Measurements from ENCODE around the gene CCDC187. TPM values are rescaled to one million over a fixed set of nuclear protein-coding genes. Genes with fewer than 3 reads are reported as not detected.

The CCDC187 gene
- total RNA-seq, 1 experiment from 2014 or later: not detected

GRCh38 chr9:136255166-136255538 lies 48.7 kb downstream of the CCDC187 start:
- TF ChIP-seq CTCF (conservative IDR thresholded peaks at IDR 0.05; ENCODE audit: low read depth, low read length) (no peak), EZH2 (IDR thresholded peaks at IDR 0.05; ENCODE audit: borderline replicate concordance, low read depth, low read length, poor library complexity, severe bottlenecking) (no peak)
- Histone ChIP-seq H3K4me1 (ENCODE audit: insufficient read depth, low read length, poor library complexity, severe bottlenecking) (no peaks in the 10 kb centered on the region), H3K27me3 (replicated peaks; ENCODE audit: insufficient read depth, low read depth, low read length, poor library complexity) (no peaks in the 10 kb centered on the region), H3K27ac (ENCODE audit: low read depth, low read length, poor library complexity, severe bottlenecking) (no peak overlapping the region), H3K36me3 (ENCODE audit: insufficient read depth, low read length, poor library complexity, severe bottlenecking) (no peaks in the 10 kb centered on the region), H3K4me3 (ENCODE audit: low read depth, low read length, poor library complexity, severe bottlenecking) (no peak overlapping the region), H3K9me3 (ENCODE audit: low read depth, low read length, poor library complexity, severe bottlenecking) (no peaks in the 10 kb centered on the region)
- ChIA-PET CTCF (no interaction called here), POLR2A (ENCODE audit: low non-redundant PET) (no interaction called here)
- DNase-seq (ENCODE audit: low spot score): peak; percentile 27
- BruUV-seq (replicated peaks): no TSS peak
- intact Hi-C loops (cut with micrococcal nuclease; ENCODE audit: unreplicated experiment): no loop called here

- no peak for TF ChIP-seq CTCF (conservative IDR thresholded peaks at IDR 0.05; ENCODE audit: low read depth, low read length)
- TF ChIP-seq EZH2 (IDR thresholded peaks at IDR 0.05; ENCODE audit: borderline replicate concordance, low read depth, low read length, poor library complexity, severe bottlenecking): no peak
- intact Hi-C loops (cut with micrococcal nuclease; ENCODE audit: unreplicated experiment): no loop called here
- no TSS peak for BruUV-seq (replicated peaks)
- no peaks in the 10 kb centered on the region for H3K9me3 ChIP-seq (ENCODE audit: low read depth, low read length, poor library complexity, severe bottlenecking)
- no peaks in the 10 kb centered on the region for H3K27me3 ChIP-seq (replicated peaks; ENCODE audit: insufficient read depth, low read depth, low read length, poor library complexity)
- no peaks in the 10 kb centered on the region for H3K4me1 ChIP-seq (ENCODE audit: insufficient read depth, low read length, poor library complexity, severe bottlenecking)
- ChIA-PET POLR2A (ENCODE audit: low non-redundant PET) (no interaction called here), CTCF (no interaction called here)
- no peak for DNase-seq (ENCODE audit: low spot score)
- H3K36me3 ChIP-seq (ENCODE audit: insufficient read depth, low read length, poor library complexity, severe bottlenecking): no peaks in the 10 kb centered on the region
- H3K4me3 ChIP-seq (ENCODE audit: low read depth, low read length, poor library complexity, severe bottlenecking): no peak overlapping the region
- H3K27ac ChIP-seq (ENCODE audit: low read depth, low read length, poor library complexity, severe bottlenecking): no peak overlapping the region
Measured at GRCh38 chr9:136254381-136255165, 49.3 kb downstream of the CCDC187 start.

GRCh38 chr9:136253246-136254130 lies 50.4 kb downstream of the CCDC187 start:
- H3K27ac ChIP-seq (ENCODE audit: low read depth, low read length, poor library complexity, severe bottlenecking): no peak overlapping the region
- H3K4me1 ChIP-seq (ENCODE audit: insufficient read depth, low read length, poor library complexity, severe bottlenecking): no peaks in the 10 kb centered on the region
- BruUV-seq (replicated peaks): no TSS peak
- DNase-seq (ENCODE audit: low spot score): no peak
- intact Hi-C loops (cut with micrococcal nuclease; ENCODE audit: unreplicated experiment): no loop called here
- CTCF ChIA-PET: no interaction called here
- H3K36me3 ChIP-seq (ENCODE audit: insufficient read depth, low read length, poor library complexity, severe bottlenecking): no peaks in the 10 kb centered on the region
- no peaks in the 10 kb centered on the region for H3K9me3 ChIP-seq (ENCODE audit: low read depth, low read length, poor library complexity, severe bottlenecking)
- no peak for TF ChIP-seq EZH2 (IDR thresholded peaks at IDR 0.05; ENCODE audit: borderline replicate concordance, low read depth, low read length, poor library complexity, severe bottlenecking)
- no peak for TF ChIP-seq CTCF (conservative IDR thresholded peaks at IDR 0.05; ENCODE audit: low read depth, low read length)
- no peak overlapping the region for H3K4me3 ChIP-seq (ENCODE audit: low read depth, low read length, poor library complexity, severe bottlenecking)
- POLR2A ChIA-PET (ENCODE audit: low non-redundant PET): no interaction called here
- no peaks in the 10 kb centered on the region for H3K27me3 ChIP-seq (replicated peaks; ENCODE audit: insufficient read depth, low read depth, low read length, poor library complexity)
